ENCODE results near the gene TMPRSS12.
"Not testable (repeated sequence)": the region's sequence is repeated elsewhere in the genome, so short reads cannot be mapped to it uniquely, and the experiment has no call there.

TMPRSS12 gene

GRCh38 chr12:50848963-50849362 is 6.2 kb downstream of the TMPRSS12 start:
- in situ Hi-C loops (cut with MboI; ENCODE audit: low pct_unique_long_range_greater_than_20kb, low sequenced_read_pairs) = no loop called here
- DNase-seq = no peak

- DNase-seq; in situ Hi-C loops (cut with MboI; ENCODE audit: low pct_unique_long_range_greater_than_20kb, low sequenced_read_pairs): not testable (repeated sequence)
These were observed 12.5 kb downstream of the TMPRSS12 start for GRCh38 chr12:50855218-50855617.

GRCh38 chr12:50855679-50856078 is 13.0 kb downstream of the TMPRSS12 start:
- DNase-seq; in situ Hi-C loops (cut with MboI; ENCODE audit: low pct_unique_long_range_greater_than_20kb, low sequenced_read_pairs): not testable (repeated sequence)

GRCh38 chr12:50859621-50860310 is 17.0 kb downstream of the TMPRSS12 start:
- in situ Hi-C loops (cut with MboI; ENCODE audit: low pct_unique_long_range_greater_than_20kb, low sequenced_read_pairs) = no loop called here
- no peak for DNase-seq

GRCh38 chr12:50862316-50862715 is 19.6 kb downstream of the TMPRSS12 start:
- in situ Hi-C loops (cut with MboI; ENCODE audit: low pct_unique_long_range_greater_than_20kb, low sequenced_read_pairs) = no loop called here
- DNase-seq = no peak

GRCh38 chr12:50865266-50865665 is 22.5 kb downstream of the TMPRSS12 start:
- in situ Hi-C loops (cut with MboI; ENCODE audit: low pct_unique_long_range_greater_than_20kb, low sequenced_read_pairs) = no loop called here
- no peak for DNase-seq

- in situ Hi-C loops (cut with MboI; ENCODE audit: low pct_unique_long_range_greater_than_20kb, low sequenced_read_pairs); DNase-seq: not testable (repeated sequence)
These were observed 26.2 kb downstream of the TMPRSS12 start for GRCh38 chr12:50868881-50869280.

GRCh38 chr12:50882563-50882962 is 39.8 kb downstream of the TMPRSS12 start:
- in situ Hi-C loops (cut with MboI; ENCODE audit: low pct_unique_long_range_greater_than_20kb, low sequenced_read_pairs) = no loop called here
- no peak for DNase-seq

GRCh38 chr12:50887191-50887590 is 44.5 kb downstream of the TMPRSS12 start:
- DNase-seq = no peak
- in situ Hi-C loops (cut with MboI; ENCODE audit: low pct_unique_long_range_greater_than_20kb, low sequenced_read_pairs) = no loop called here

- DNase-seq = no peak
- in situ Hi-C loops (cut with MboI; ENCODE audit: low pct_unique_long_range_greater_than_20kb, low sequenced_read_pairs) = no loop called here
These were observed 45.9 kb downstream of the TMPRSS12 start for GRCh38 chr12:50888666-50889065.

GRCh38 chr12:50894241-50894640 is 51.5 kb downstream of the TMPRSS12 start:
- in situ Hi-C loops (cut with MboI; ENCODE audit: low pct_unique_long_range_greater_than_20kb, low sequenced_read_pairs) = no loop called here
- no peak for DNase-seq

GRCh38 chr12:50901685-50902113 is 59.0 kb downstream of the TMPRSS12 start:
- in situ Hi-C loops (cut with MboI; ENCODE audit: low pct_unique_long_range_greater_than_20kb, low sequenced_read_pairs) = no loop called here
- no peak for DNase-seq

GRCh38 chr12:50908479-50908878 is 65.8 kb downstream of the TMPRSS12 start:
- DNase-seq; in situ Hi-C loops (cut with MboI; ENCODE audit: low pct_unique_long_range_greater_than_20kb, low sequenced_read_pairs): not testable (repeated sequence)

GRCh38 chr12:50912361-50912760 is 69.6 kb downstream of the TMPRSS12 start:
- in situ Hi-C loops (cut with MboI; ENCODE audit: low pct_unique_long_range_greater_than_20kb, low sequenced_read_pairs); DNase-seq: not testable (repeated sequence)

GRCh38 chr12:50913224-50913623 is 70.5 kb downstream of the TMPRSS12 start:
- in situ Hi-C loops (cut with MboI; ENCODE audit: low pct_unique_long_range_greater_than_20kb, low sequenced_read_pairs) = no loop called here
- no peak for DNase-seq

GRCh38 chr12:50914872-50915484 is 72.3 kb downstream of the TMPRSS12 start:
- in situ Hi-C loops (cut with MboI; ENCODE audit: low pct_unique_long_range_greater_than_20kb, low sequenced_read_pairs) = no loop called here
- DNase-seq = no peak

GRCh38 chr12:50916292-50916691 is 73.6 kb downstream of the TMPRSS12 start:
- no peak for DNase-seq
- in situ Hi-C loops (cut with MboI; ENCODE audit: low pct_unique_long_range_greater_than_20kb, low sequenced_read_pairs) = no loop called here

GRCh38 chr12:50918584-50919316 is 76.0 kb downstream of the TMPRSS12 start:
- in situ Hi-C loops (cut with MboI; ENCODE audit: low pct_unique_long_range_greater_than_20kb, low sequenced_read_pairs) = no loop called here

GRCh38 chr12:50922820-50923219 is 80.1 kb downstream of the TMPRSS12 start:
- in situ Hi-C loops (cut with MboI; ENCODE audit: low pct_unique_long_range_greater_than_20kb, low sequenced_read_pairs) = no loop called here
- DNase-seq = no peak

More at GRCh38 chr12:50918584-50919316, 76.0 kb downstream of the TMPRSS12 start:
- DNase-seq = no peak

Data from KBM-7 (cell line).